ENCODE results near the gene UQCRHL.
A peak's percentile ranks its signal among the peaks of the same experiment; 100 is the strongest.
"Not testable (repeated sequence)": the region's sequence is repeated elsewhere in the genome, so short reads cannot be mapped to it uniquely, and the experiment has no call there.

The UQCRHL gene

GRCh38 chr1:15807549-15807948 lies at the start of gene UQCRHL:
Gene UQCRHL, minus strand, starts transcription at chr1:15807649. Its CDS starts 0 bp downstream, at chr1:15807649.
- DNase-seq = not testable (repeated sequence)

DNA sequence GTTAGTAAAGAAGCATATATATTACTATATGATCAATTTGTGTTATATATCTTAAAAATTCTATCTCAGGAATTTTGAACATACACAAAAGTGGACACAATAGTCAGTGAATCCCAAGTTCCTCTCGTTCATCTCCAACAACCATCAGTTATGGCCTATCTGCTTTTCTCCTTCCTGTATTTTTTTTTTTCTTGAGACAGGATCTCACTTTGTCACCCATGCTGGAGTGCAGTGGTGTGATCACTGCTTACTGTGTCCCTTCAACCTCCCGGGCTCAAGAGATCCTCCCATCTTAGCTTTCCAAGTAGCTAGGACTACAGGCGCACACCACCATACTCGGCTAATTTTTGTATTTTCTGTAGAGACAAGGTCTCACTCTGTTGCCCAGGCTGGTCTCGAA lies 49.4 kb upstream of the UQCRHL start:
- no peak for DNase-seq

DNA sequence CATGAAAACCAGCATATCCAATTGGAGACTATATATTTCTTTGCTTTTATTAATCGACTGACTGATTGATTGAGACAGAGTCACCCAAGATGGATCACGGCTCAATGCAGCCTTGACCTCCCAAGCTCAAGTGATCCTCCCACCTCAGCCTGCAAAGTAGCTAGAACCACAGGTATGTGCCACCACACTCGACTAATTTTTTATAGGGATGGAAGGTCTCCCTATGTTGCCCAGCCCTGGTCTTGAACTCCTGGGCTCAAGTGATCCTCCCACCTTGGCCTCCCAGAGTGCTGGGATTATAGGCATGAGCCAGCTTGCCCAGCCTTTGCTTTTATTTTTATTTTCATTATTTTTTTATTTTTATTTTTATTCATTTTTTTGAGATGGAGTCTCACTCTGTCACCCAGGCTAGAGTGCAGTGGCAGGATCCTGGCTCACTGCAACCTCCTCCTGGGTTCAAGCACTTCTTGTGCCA lies 45.4 kb upstream of the UQCRHL start:
- no peak for DNase-seq

GRCh38 chr1:15852036-15852827 lies 44.8 kb upstream of the UQCRHL start:
- peak; percentile 49 to 81 (median 68) for DNase-seq

- no peak for DNase-seq
These were observed 44.0 kb upstream of the UQCRHL start for GRCh38 chr1:15851210-15852035.

- no peak for DNase-seq
These were observed 43.1 kb upstream of the UQCRHL start for GRCh38 chr1:15850471-15851001.

GRCh38 chr1:15849775-15850324 lies 42.4 kb upstream of the UQCRHL start:
- DNase-seq = peak; percentile 78 to 85 (median 80)

GRCh38 chr1:15848929-15849774 lies 41.7 kb upstream of the UQCRHL start:
- peak; percentile 88 to 91 (median 88) for DNase-seq

- DNase-seq = peak; percentile 65 to 75 (median 66)
These were observed 40.9 kb upstream of the UQCRHL start for GRCh38 chr1:15848143-15848928.

- no peak for DNase-seq
These were observed 40.4 kb upstream of the UQCRHL start for GRCh38 chr1:15847893-15848142.

GRCh38 chr1:15847100-15847892 lies 39.8 kb upstream of the UQCRHL start, which contains the start of gene SPEN:
Gene SPEN, plus strand, starts transcription at chr1:15847707. Its CDS starts 361 bp downstream, at chr1:15848068.
- DNase-seq = peak; percentile 99 to 100 (median 100)

DNA sequence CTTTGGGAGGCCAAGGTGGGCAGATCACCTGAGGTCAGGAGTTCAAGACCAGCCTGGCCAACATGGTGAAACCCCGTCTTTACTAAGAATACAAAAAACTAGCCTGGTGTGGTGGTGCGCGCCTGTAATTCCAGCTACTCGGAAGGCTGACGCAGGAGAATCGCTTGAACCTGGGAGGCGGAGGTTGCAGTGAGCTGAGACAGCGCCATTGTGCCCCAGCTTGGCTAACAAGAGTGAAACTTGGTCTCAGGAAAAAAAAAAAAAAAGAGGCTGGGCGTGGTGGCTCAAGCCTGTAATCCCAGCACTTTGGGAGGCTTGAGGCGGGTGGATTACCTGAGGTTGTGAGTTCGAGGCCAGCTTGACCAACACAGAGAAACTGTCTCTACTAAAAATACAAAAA lies 38.6 kb upstream of the UQCRHL start:
- not testable (repeated sequence) for DNase-seq

DNA sequence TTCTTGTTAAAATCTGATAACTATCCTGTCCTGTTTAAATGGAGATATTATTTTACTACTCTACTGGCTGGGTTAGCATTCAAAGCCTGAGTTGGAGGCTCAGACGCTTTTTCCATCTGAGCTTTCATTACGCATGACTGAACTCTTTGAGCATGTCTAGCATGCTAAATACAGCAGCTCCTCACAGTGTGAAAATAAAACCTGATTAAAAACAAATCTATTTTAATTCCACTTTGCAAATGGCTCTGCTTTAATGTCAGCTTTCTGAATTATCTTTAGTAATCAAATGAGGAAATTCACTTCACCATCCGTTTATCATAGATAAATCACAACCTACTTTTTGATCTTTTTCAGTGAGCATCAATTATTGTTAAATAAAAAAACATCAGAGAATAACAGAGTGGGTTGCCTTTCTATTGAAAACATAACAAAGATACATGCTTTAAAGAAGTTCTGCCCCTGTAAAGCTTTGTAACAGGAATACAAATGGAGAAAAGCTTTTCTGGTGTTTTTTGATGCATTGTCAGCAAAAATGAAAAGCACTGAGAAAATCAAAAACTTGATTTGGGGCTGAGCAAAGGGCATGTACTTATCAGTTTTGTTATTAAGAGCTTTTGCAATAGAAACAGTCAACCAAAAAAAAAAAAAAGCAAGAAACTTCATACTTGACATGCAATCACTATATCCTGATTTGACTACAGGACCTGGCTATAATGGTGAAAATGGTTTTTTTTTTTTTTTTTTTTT lies 36.5 kb upstream of the UQCRHL start:
- DNase-seq = no peak

DNA sequence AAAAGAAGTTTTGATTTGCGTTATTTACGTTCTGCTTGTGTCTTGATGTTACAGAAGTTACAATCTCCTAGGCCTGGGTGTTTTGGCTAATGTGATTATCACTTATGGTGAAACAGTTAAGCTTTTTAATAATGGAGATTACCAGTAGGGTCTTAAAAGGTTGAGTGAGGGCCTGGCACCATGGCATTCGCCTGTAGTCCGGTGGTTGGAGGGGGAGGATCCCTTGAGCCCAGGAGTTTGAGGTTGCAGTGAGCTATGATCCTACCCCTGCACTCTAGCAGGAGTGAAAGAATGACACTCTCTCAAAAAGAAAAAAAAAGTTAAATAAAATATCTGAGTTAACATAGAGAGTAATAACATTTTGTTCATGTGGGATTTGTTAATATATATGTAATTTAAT lies 31.3 kb upstream of the UQCRHL start:
- DNase-seq = no peak

DNA sequence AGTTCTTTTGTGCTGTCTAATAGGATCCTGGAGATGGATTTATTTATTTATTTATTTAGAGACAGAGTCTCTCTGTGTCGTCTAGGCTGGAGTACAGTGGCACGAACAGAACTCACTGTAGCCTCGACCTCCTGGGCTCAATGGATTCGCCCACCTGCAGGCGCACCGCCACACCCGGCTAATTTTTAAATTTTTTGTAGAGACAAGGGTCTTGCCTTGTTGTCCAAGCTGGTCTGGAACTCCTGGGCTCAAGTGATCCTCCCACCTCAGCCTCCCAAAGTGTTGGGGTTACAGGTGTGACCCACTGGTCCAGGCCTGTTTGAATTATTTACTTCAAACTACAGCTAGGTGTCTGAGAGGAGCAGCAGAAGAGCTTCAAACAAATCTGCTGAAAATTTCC lies 30.5 kb upstream of the UQCRHL start:
- no peak for DNase-seq

DNA sequence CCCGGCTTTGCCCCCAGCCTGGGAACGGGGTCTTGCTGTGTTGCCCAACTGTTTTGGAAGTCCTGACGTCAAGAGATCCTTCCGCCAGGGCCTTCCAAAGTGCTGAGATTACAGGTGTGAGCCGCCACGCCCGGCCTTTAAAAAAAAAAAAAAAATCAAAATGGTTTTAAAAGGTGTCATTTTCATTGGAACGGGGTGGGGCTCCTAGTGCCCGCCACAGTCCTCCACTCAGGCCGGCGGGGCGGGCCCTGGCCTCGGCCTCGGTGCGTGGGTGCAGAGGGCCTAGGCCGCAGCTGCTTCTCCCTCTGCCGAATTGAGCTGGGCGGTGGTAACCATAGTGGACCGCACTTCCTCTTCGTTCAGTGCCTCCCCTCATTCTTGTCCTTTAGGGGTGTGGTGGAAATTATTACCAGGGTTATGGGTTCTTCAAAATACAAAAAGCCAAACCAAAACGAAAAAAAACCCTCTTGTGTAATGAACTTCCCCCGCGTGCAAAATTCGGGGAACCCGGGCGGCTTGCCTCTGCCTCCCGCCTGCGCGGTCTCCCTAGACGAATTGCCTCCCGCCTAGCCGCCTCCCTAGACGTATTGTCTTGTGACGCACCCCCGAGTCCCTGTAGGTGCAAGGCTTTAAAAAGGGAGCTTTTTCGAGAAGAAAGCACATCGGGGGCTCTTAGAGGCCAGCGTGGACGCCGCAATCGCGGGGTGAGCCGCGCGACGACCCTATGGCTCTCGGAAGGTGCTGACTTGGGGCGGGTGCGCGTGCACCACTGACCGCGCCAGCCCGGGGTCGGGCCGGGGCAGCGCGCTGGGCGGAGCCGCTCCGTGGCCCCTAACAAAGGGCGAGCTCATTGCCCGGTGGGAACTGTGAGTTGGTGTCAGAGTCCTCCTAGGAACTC lies 29.6 kb upstream of the UQCRHL start:
- peak; percentile 96 to 97 (median 97) for DNase-seq

DNA sequence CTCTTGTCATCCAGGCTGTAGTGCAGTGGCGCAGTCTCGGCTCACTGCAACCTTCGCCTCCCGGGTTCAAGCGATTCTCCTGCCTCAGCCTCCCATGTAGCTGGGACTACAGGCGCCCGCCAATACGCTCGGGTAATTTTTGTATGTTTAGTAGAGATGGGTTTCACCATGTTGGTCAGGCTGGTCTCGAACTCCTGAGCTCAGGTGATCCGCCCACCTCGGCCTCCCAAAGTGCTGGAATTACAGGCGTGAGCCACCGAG lies 29.0 kb upstream of the UQCRHL start:
- not testable (repeated sequence) for DNase-seq

GRCh38 chr1:15835741-15836510 lies 28.5 kb upstream of the UQCRHL start:
- peak; percentile 100 for DNase-seq

Measured in suppressor macrophage treated with lipopolysaccharide for 1 hour (primary cell).